IMR-90 (cell line): Measurements from ENCODE around the gene P4HA1. TPM values are rescaled to one million over a fixed set of nuclear protein-coding genes. Genes with fewer than 3 reads are reported as not detected.

Source experiments
- ATAC-seq: fragments of 200-7000 bp; cut with Tn5 transposase; 2 replicates; pipeline ENCODE4 v1.9.1; 2020; ENCODE audit warnings: low read depth, mild to moderate bottlenecking, moderate library complexity
- BruUV-seq: library from RNA; stranded (reverse); fragments of 400-500 nt; replicated peaks from 2 replicates; lab custom pipeline; 2021; lab: Mats Ljungman, UMichigan
- CTCF ChIA-PET: fragments of 300-600 bp; formaldehyde crosslinking; extraction: SDS; loops from one replicate; lab custom pipeline; 2021; ENCODE audit warnings: antibody characterized with exemption; lab: Yijun Ruan, JAX
- POLR2A ChIA-PET: fragments of 300-600 bp; sonication (Branson Sonifier 250); formaldehyde crosslinking; loops from one replicate; lab custom pipeline; 2022; ENCODE audit warnings: antibody characterized with exemption; ENCODE audit not compliant: unreplicated experiment; lab: Charles Lee
- DNase-seq: peaks from one replicate; pipeline ENCODE4 v3.0.0; 2013
- H2AFZ ChIP-seq: replicated peaks from 2 replicates; pipeline ENCODE3; 2013; ENCODE audit warnings: low read length, mild to moderate bottlenecking; ENCODE audit not compliant: poor library complexity
- H2AK5ac ChIP-seq: 2 replicates; pipeline ENCODE4 v1.6.1; 2013; ENCODE audit warnings: low read depth, low read length, inconsistent platforms
- H2AK9ac ChIP-seq: replicated peaks from 2 replicates; pipeline ENCODE3; 2013; ENCODE audit warnings: mild to moderate bottlenecking, low read depth, low read length, moderate library complexity; ENCODE audit not compliant: poor library complexity
- H2BK120ac ChIP-seq: 2 replicates; pipeline ENCODE4 v1.6.1; 2013; ENCODE audit warnings: low read depth, low read length, inconsistent platforms
- H2BK15ac ChIP-seq: 3 replicates; pipeline ENCODE4 v1.6.1; 2013; ENCODE audit warnings: low read depth, low read length, inconsistent platforms
- H2BK20ac ChIP-seq: 2 replicates; pipeline ENCODE4 v1.6.1; 2013; ENCODE audit warnings: low read depth, mild to moderate bottlenecking, inconsistent platforms, low read length, moderate library complexity
- H2BK5ac ChIP-seq: 2 replicates; pipeline ENCODE4 v1.6.1; 2013; ENCODE audit warnings: mild to moderate bottlenecking, low read depth, low read length, inconsistent platforms; ENCODE audit not compliant: poor library complexity, severe bottlenecking
- H3K14ac ChIP-seq: replicated peaks from 2 replicates; pipeline ENCODE4 v1.6.1; 2013; ENCODE audit warnings: low read depth, low read length, inconsistent platforms
- H3K18ac ChIP-seq: 2 replicates; pipeline ENCODE4 v1.6.1; 2013; ENCODE audit warnings: low read depth, low read length, control low read depth
- H3K23ac ChIP-seq: 2 replicates; pipeline ENCODE4 v1.6.1; 2013; ENCODE audit warnings: low read depth, low read length, inconsistent platforms
- H3K27ac ChIP-seq: 2 replicates; pipeline ENCODE4 v1.5.1; 2013; ENCODE audit warnings: mild to moderate bottlenecking, control low read depth, low read length; ENCODE audit not compliant: insufficient read depth
- H3K27me3 ChIP-seq: 2 replicates; pipeline ENCODE4 v1.6.1; 2013; ENCODE audit warnings: low read length; ENCODE audit not compliant: control insufficient read depth, insufficient read depth
- H3K36me3 ChIP-seq: 2 replicates; pipeline ENCODE4 v1.6.1; 2013; ENCODE audit warnings: low read length, mixed read lengths; ENCODE audit not compliant: control insufficient read depth, insufficient read depth
- H3K4ac ChIP-seq: 2 replicates; pipeline ENCODE4 v1.6.1; 2013; ENCODE audit warnings: low read depth, low read length, inconsistent platforms
- H3K4me1 ChIP-seq: 2 replicates; pipeline ENCODE4 v1.6.1; 2013; ENCODE audit warnings: low read length, mixed read lengths; ENCODE audit not compliant: control insufficient read depth, insufficient read depth
- H3K4me2 ChIP-seq: 2 replicates; pipeline ENCODE4 v1.6.1; 2013; ENCODE audit warnings: low read depth, mild to moderate bottlenecking, control low read depth, low read length, moderate library complexity
- H3K4me3 ChIP-seq: 2 replicates; pipeline ENCODE4 v1.5.1; 2013; ENCODE audit warnings: low read depth, mild to moderate bottlenecking, control low read depth, low read length, moderate library complexity; ENCODE audit not compliant: insufficient read depth
- H3K56ac ChIP-seq: 2 replicates; pipeline ENCODE4 v1.6.1; 2013; ENCODE audit warnings: low read length, inconsistent platforms; ENCODE audit not compliant: insufficient read depth; ENCODE audit errors: extremely low read depth
- H3K79me1 ChIP-seq, 2 experiments: 2 replicates each; pipeline ENCODE4 v1.6.1; 2013; ENCODE audit warnings: low read length in 2 of 2, inconsistent platforms in 1 of 2, low read depth in 1 of 2
- H3K9ac ChIP-seq: 2 replicates; pipeline ENCODE4 v1.6.1; 2013; ENCODE audit warnings: low read depth, low read length, control low read depth
- H3K9me1 ChIP-seq: 2 replicates; pipeline ENCODE4 v1.6.1; 2013; ENCODE audit warnings: low read length, inconsistent platforms; ENCODE audit not compliant: insufficient read depth
- H3K9me3 ChIP-seq: 2 replicates; pipeline ENCODE4 v1.6.1; 2013; ENCODE audit warnings: low read length; ENCODE audit not compliant: control insufficient read depth, insufficient read depth
- H4K20me1 ChIP-seq: 2 replicates; pipeline ENCODE4 v1.6.1; 2013; ENCODE audit warnings: low read length, inconsistent platforms; ENCODE audit not compliant: insufficient read depth
- H4K5ac ChIP-seq: 2 replicates; pipeline ENCODE4 v1.6.1; 2013; ENCODE audit warnings: mild to moderate bottlenecking, low read depth, low read length, control low read depth
- H4K8ac ChIP-seq, 2 experiments: 2 replicates each; pipeline ENCODE4 v1.6.1; 2013; ENCODE audit warnings: low read depth in 2 of 2, low read length in 2 of 2, control low read depth in 1 of 2, inconsistent platforms in 1 of 2
- H4K91ac ChIP-seq: 2 replicates; pipeline ENCODE4 v1.6.1; 2013; ENCODE audit warnings: low read depth, low read length, inconsistent platforms; ENCODE audit not compliant: insufficient read depth
- BHLHE40 ChIP-seq: fragments of 150-350 bp; IDR thresholded peaks from 2 replicates; pipeline ENCODE4 v1.6.1; 2016; ENCODE audit warnings: mild to moderate bottlenecking, low read depth, low read length
- CEBPB ChIP-seq: IDR thresholded peaks from 2 replicates; pipeline ENCODE4 v1.6.1; 2012; ENCODE audit warnings: low read depth, low read length, improper control_type of control experiment
- WGBS, 2 experiments: methylation state at CpG; one replicate each; pipeline versions ENCODE4 v1.1.5 to v1.1.7; 2013; ENCODE audit warnings: missing lambda C conversion rate in 2 of 2; ENCODE audit not compliant: insufficient read length in 1 of 2; ENCODE audit errors: extremely low coverage in 2 of 2; 5-methylcytosine and 5-hydroxymethylcytosine counted together
- dilution Hi-C: fragments of 300-500 bp; cut with HindIII; formaldehyde crosslinking; loops from one replicate; pipeline ENCODE4 v1.14.3; 2018; ENCODE audit warnings: low sequenced_read_pairs; ENCODE audit not compliant: unreplicated experiment
- in situ Hi-C: fragments of 300-500 bp; cut with MboI; formaldehyde crosslinking; loops from 3 replicates; pipeline ENCODE4 v1.14.3; 2019; ENCODE audit warnings: low sequenced_read_pairs, inconsistent platforms, mixed read lengths
- intact Hi-C: fragments of 100-400 bp; cut with micrococcal nuclease; formaldehyde crosslinking; loops from 2 replicates; pipeline ENCODE4 v1.10.0; 2022
- polyA plus RNA-seq, 3 experiments: library from polyadenylated mRNA; depleted of rRNA; stranded (reverse); fragments of >200 nt; gene quantifications; 2 replicates each; pipeline ENCODE4 v1.2.3, GENCODE V29; 2012; ENCODE audit warnings: low replicate concordance in 1 of 3
- total RNA-seq: library from RNA; depleted of rRNA; stranded (reverse); fragments of >200 nt; gene quantifications from 2 replicates; pipeline ENCODE4 v1.2.3, GENCODE V29; 2012
- TF ChIP-seq, protein P1 (sequence below): conservative IDR thresholded peaks from 2 replicates; pipeline ENCODE4 v1.5.1; 2012; ENCODE audit warnings: mild to moderate bottlenecking, low read depth, low read length, improper control_type of control experiment
- TF ChIP-seq, protein P2 (sequence below): fragments of 150-350 bp; IDR thresholded peaks from 2 replicates; pipeline ENCODE4 v1.6.1; 2016; ENCODE audit warnings: low read depth, mild to moderate bottlenecking, low read length, moderate library complexity, borderline replicate concordance

P4HA1 gene
- total and polyA plus RNA-seq, 2 of the 4 experiments (the other 2 are of a cell fraction) = 178 to 241 TPM

GRCh38 chr10:73083221-73083620 is 13.4 kb downstream of the P4HA1 start:
- no peak overlapping the region for H2AK5ac ChIP-seq
- peaks cover 0 to 73% of the 10 kb centered on the region in 2 experiments; a peak in 3 of 4 replicates for H3K79me1 ChIP-seq
- peak overlapping the region; percentile 14 for H2BK5ac ChIP-seq

More at GRCh38 chr10:73083221-73083620, 13.4 kb downstream of the P4HA1 start:
- no peak overlapping the region for H4K8ac ChIP-seq
- no peak overlapping the region for H3K4ac ChIP-seq
- BruUV-seq = no TSS peak
- no peak overlapping the region for H3K4me3 ChIP-seq
- no peak overlapping the region for H3K23ac ChIP-seq
- H3K4me1 ChIP-seq = peaks cover 5% of the 10 kb centered on the region
- in situ Hi-C loops = no loop called here
- H3K9me3 ChIP-seq = no peaks in the 10 kb centered on the region
- no peak overlapping the region for H2AFZ ChIP-seq
- CTCF ChIA-PET = no interaction called here
- H3K9ac ChIP-seq = no peak overlapping the region
- H3K9me1 ChIP-seq = peaks cover 9% of the 10 kb centered on the region
- ATAC-seq = peak; percentile 52
- WGBS, 2 experiments = 0% methylated on average over 1 of the region's 2 CpGs; no CpG with 5 or more reads in 1 of the 2 experiments
- no peak overlapping the region for H2BK120ac ChIP-seq
- H2BK15ac ChIP-seq = no peak overlapping the region
- no peak overlapping the region for H3K27ac ChIP-seq
- H3K36me3 ChIP-seq = peaks cover 5% of the 10 kb centered on the region
- peaks cover 80% of the 10 kb centered on the region for H4K20me1 ChIP-seq
- POLR2A ChIA-PET = no interaction called here
- no peak overlapping the region for H4K5ac ChIP-seq
- dilution Hi-C loops = no loop called here
- DNase-seq = peak; percentile 24
- H3K4me2 ChIP-seq = peak overlapping the region; percentile 67
- H2AK9ac ChIP-seq = no peak overlapping the region
- H4K91ac ChIP-seq = no peak overlapping the region
- no peak overlapping the region for H3K56ac ChIP-seq
- intact Hi-C loops = no loop called here
- TF ChIP-seq CEBPB (no peak), BHLHE40 (no peak)
- TF ChIP-seq, protein P1, sequence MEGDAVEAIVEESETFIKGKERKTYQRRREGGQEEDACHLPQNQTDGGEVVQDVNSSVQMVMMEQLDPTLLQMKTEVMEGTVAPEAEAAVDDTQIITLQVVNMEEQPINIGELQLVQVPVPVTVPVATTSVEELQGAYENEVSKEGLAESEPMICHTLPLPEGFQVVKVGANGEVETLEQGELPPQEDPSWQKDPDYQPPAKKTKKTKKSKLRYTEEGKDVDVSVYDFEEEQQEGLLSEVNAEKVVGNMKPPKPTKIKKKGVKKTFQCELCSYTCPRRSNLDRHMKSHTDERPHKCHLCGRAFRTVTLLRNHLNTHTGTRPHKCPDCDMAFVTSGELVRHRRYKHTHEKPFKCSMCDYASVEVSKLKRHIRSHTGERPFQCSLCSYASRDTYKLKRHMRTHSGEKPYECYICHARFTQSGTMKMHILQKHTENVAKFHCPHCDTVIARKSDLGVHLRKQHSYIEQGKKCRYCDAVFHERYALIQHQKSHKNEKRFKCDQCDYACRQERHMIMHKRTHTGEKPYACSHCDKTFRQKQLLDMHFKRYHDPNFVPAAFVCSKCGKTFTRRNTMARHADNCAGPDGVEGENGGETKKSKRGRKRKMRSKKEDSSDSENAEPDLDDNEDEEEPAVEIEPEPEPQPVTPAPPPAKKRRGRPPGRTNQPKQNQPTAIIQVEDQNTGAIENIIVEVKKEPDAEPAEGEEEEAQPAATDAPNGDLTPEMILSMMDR = no peak
- TF ChIP-seq, protein P2, sequence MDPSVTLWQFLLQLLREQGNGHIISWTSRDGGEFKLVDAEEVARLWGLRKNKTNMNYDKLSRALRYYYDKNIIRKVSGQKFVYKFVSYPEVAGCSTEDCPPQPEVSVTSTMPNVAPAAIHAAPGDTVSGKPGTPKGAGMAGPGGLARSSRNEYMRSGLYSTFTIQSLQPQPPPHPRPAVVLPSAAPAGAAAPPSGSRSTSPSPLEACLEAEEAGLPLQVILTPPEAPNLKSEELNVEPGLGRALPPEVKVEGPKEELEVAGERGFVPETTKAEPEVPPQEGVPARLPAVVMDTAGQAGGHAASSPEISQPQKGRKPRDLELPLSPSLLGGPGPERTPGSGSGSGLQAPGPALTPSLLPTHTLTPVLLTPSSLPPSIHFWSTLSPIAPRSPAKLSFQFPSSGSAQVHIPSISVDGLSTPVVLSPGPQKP = no peak
- H3K18ac ChIP-seq = no peak overlapping the region
- no peak overlapping the region for H2BK20ac ChIP-seq
- H3K27me3 ChIP-seq = no peaks in the 10 kb centered on the region
- no peak overlapping the region for H3K14ac ChIP-seq
